ENCODE data around the gene AADAT.

Gene AADAT

DNA sequence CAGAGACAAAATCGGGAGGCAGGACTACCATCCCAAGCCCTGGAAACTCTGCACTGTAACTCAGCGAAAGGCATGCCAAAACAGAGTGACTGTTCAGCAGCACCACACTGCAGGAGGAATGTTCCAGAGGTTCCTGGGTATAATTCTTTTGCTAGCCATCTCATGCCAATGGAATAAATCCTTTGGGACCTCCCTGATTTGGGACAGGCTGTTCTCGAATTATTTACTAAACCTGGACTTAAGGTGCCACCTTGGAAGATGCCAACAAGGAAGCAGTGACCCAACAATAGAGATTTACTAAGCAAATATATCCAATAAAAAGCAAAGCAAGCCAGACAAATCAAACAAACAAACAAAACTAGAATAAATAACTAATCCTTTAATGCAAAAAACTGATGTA is 9.3 kb downstream of the AADAT start:
- H3K9me3 ChIP-seq (replicated peaks in 1 of 11) = peaks cover 0 to 18% (median 5%) of the 10 kb centered on the region in 11 experiments; a peak in 11 of 22 replicates
- H3K4me1 ChIP-seq = peaks cover 0 to 15% (median 0%) of the 10 kb centered on the region in 10 experiments; a peak in 8 of 20 replicates
- H3K4me2 ChIP-seq = peak overlapping the region in 2 of 11 experiments; percentile 35 to 38; a peak in 3 of 22 replicates
- H3K36me3 ChIP-seq = peaks cover 0 to 100% (median 88%) of the 10 kb centered on the region in 11 experiments; a peak in 19 of 22 replicates
- H3K27me3 ChIP-seq = peaks cover 0 to 12% (median 0%) of the 10 kb centered on the region in 11 experiments; a peak in 1 of 22 replicates
- no peak for TF ChIP-seq Cebpa-rat (IDR thresholded peaks at IDR 0.05)
- no peak overlapping the region for H3K4me3 ChIP-seq
- no peak overlapping the region for H3K9ac ChIP-seq
- no peak overlapping the region for H3K27ac ChIP-seq
- no peaks in the 10 kb centered on the region; a peak in 1 of 22 replicates for H4K20me1 ChIP-seq

DNA sequence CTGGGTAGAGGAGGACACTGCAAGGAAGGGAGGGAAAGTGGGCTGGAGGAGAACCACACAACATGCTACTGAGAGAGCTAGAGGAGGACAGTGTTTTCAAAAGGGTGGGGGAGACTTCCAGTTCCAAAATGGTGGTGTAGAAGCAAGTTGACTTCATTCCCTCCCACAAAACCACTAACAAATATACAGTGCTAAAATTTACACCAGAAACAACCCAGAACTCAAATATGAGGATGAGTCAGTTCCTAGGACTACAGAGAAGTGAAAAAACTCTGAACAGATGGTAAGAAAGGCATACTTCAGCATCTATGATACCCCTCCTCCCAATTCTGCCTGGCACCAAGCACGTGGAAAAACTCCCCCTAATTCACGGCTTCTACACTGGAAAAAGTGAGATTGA is 9.8 kb downstream of the AADAT start:
- H3K4me1 ChIP-seq = peaks cover 0 to 15% (median 0%) of the 10 kb centered on the region in 10 experiments; a peak in 8 of 20 replicates
- H3K36me3 ChIP-seq = peaks cover 0 to 100% (median 88%) of the 10 kb centered on the region in 11 experiments; a peak in 19 of 22 replicates
- H4K20me1 ChIP-seq = no peaks in the 10 kb centered on the region; a peak in 1 of 22 replicates
- no peak overlapping the region for H3K4me3 ChIP-seq
- no peak for TF ChIP-seq Cebpa-rat (IDR thresholded peaks at IDR 0.05)
- H3K9ac ChIP-seq = no peak overlapping the region
- H3K4me2 ChIP-seq = peak overlapping the region in 3 of 11 experiments; percentile 35 to 54 (median 38); a peak in 6 of 22 replicates
- no peak overlapping the region for H3K27ac ChIP-seq
- peaks cover 0 to 18% (median 5%) of the 10 kb centered on the region in 11 experiments; a peak in 11 of 22 replicates for H3K9me3 ChIP-seq (replicated peaks in 1 of 11)
- H3K27me3 ChIP-seq = peaks cover 0 to 12% (median 0%) of the 10 kb centered on the region in 11 experiments; a peak in 1 of 22 replicates

- H3K4me2 ChIP-seq = no peak overlapping the region
- no peak overlapping the region for H3K27ac ChIP-seq
- H3K4me1 ChIP-seq = no peaks in the 10 kb centered on the region
- H3K4me3 ChIP-seq = no peak overlapping the region
- no peak for TF ChIP-seq Cebpa-rat (IDR thresholded peaks at IDR 0.05)
- no peaks in the 10 kb centered on the region for H3K9me3 ChIP-seq (replicated peaks in 1 of 11)
- H3K27me3 ChIP-seq = no peaks in the 10 kb centered on the region
- no peak overlapping the region for H3K9ac ChIP-seq
- H3K36me3 ChIP-seq = peaks cover 0 to 100% (median 90%) of the 10 kb centered on the region in 11 experiments; a peak in 20 of 22 replicates
- H4K20me1 ChIP-seq = no peaks in the 10 kb centered on the region
These were observed 18.6 kb downstream of the AADAT start for GRCh38 chr4:170071196-170071595.

DNA sequence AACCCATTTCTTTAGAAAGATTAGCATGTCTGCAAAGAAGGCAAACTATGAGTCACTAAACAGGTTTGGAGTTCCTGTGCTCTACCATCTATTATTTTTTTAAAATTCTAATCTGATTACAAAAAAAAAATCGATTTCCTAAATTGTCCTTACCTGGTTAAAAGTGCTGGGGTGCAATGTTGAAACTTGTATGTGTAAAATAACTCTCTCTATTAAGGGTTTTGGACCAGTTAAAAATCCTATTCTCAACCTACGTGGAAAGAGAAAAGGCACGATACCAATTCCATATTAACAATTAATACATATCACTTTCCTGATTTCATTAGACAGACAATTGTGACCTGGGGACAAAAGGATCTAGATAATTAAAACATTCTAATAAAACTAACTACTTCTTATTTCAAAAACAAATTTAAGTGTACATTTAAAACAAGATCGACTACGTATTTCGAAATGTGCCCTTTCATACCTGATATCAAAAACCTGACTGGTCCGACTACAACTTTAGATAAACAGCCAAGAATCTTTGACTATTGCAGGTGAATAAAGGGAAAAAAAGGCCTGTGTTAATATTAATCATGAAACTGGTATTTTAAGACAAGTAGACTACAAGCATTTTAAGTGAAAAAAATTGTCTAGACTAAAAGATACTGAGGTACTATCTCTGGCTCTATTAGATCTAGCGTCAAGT is 21.2 kb downstream of the AADAT start:
- no peak for TF ChIP-seq Cebpa-rat (IDR thresholded peaks at IDR 0.05)
- H3K27me3 ChIP-seq = no peaks in the 10 kb centered on the region
- no peak overlapping the region for H3K9ac ChIP-seq
- no peak overlapping the region for H3K27ac ChIP-seq
- H3K4me3 ChIP-seq = no peak overlapping the region
- no peaks in the 10 kb centered on the region for H3K9me3 ChIP-seq (replicated peaks in 1 of 11)
- no peaks in the 10 kb centered on the region for H4K20me1 ChIP-seq
- no peak overlapping the region for H3K4me2 ChIP-seq
- H3K36me3 ChIP-seq = peaks cover 0 to 100% (median 84%) of the 10 kb centered on the region in 11 experiments; a peak in 19 of 22 replicates
- H3K4me1 ChIP-seq = no peaks in the 10 kb centered on the region

GRCh38 chr4:170059421-170059820 is 30.3 kb downstream of the AADAT start:
- peaks cover 0 to 72% (median 55%) of the 10 kb centered on the region in 11 experiments; a peak in 17 of 22 replicates for H3K36me3 ChIP-seq
- H4K20me1 ChIP-seq = no peaks in the 10 kb centered on the region; a peak in 1 of 22 replicates

GRCh38 chr4:170058826-170059225 is 30.9 kb downstream of the AADAT start:
- Histone ChIP-seq H3K9me3 (replicated peaks in 1 of 11) (no peaks in the 10 kb centered on the region), H3K4me2 (no peak overlapping the region), H3K27ac (no peak overlapping the region), H4K20me1 (no peaks in the 10 kb centered on the region; a peak in 1 of 22 replicates), H3K27me3 (no peaks in the 10 kb centered on the region), H3K36me3 (peaks cover 0 to 66% (median 50%) of the 10 kb centered on the region in 11 experiments; a peak in 17 of 22 replicates), H3K4me3 (no peak overlapping the region), H3K4me1 (no peaks in the 10 kb centered on the region), H3K9ac (no peak overlapping the region)
- TF ChIP-seq Cebpa-rat (IDR thresholded peaks at IDR 0.05) = no peak

More at GRCh38 chr4:170059421-170059820, 30.3 kb downstream of the AADAT start:
- Histone ChIP-seq H3K4me3 (no peak overlapping the region), H3K9ac (no peak overlapping the region), H3K4me2 (no peak overlapping the region), H3K27ac (no peak overlapping the region), H3K9me3 (replicated peaks in 1 of 11) (no peaks in the 10 kb centered on the region), H3K4me1 (no peaks in the 10 kb centered on the region), H3K27me3 (no peaks in the 10 kb centered on the region)
- TF ChIP-seq Cebpa-rat (IDR thresholded peaks at IDR 0.05) = no peak

DNA sequence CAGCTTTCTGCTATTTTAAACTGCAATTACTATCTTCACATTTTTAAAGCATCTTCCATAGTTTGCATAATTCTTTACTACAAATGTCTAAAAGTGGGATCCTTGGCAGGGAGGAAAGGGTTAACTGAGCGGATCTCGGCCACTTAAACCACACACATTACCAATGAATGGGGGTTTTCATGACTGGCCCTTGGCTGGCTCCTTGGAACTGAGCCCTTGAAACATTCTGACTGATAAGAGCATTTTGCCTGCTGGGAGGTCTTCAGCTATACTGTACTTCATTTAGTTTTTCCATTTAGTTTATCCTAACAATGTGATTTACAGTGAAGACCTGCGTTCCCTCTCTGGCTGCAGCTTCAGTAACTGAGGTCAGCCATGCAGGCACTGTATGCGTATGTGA is 31.9 kb downstream of the AADAT start:
- Histone ChIP-seq H3K9me3 (replicated peaks in 1 of 11) (no peaks in the 10 kb centered on the region), H3K9ac (no peak overlapping the region), H3K27me3 (no peaks in the 10 kb centered on the region), H3K36me3 (peaks cover 0 to 57% (median 42%) of the 10 kb centered on the region in 11 experiments; a peak in 17 of 22 replicates), H3K27ac (no peak overlapping the region), H3K4me3 (no peak overlapping the region), H3K4me1 (no peaks in the 10 kb centered on the region), H4K20me1 (no peaks in the 10 kb centered on the region; a peak in 1 of 22 replicates), H3K4me2 (no peak overlapping the region)
- no peak for TF ChIP-seq Cebpa-rat (IDR thresholded peaks at IDR 0.05)

GRCh38 chr4:170052919-170053318 is 36.8 kb downstream of the AADAT start:
- no peak overlapping the region for H3K9ac ChIP-seq
- no peak for TF ChIP-seq Cebpa-rat (IDR thresholded peaks at IDR 0.05)
- H3K4me1 ChIP-seq = no peaks in the 10 kb centered on the region
- peaks cover 0 to 7% (median 1%) of the 10 kb centered on the region in 11 experiments; a peak in 9 of 22 replicates for H3K36me3 ChIP-seq
- no peak overlapping the region for H3K4me3 ChIP-seq
- H4K20me1 ChIP-seq = 0 out of 22 replicates have a peak, but pooled peaks cover 0 to 3% (median 0%) of the 10 kb centered on the region in 11 experiments
- H3K27me3 ChIP-seq = no peaks in the 10 kb centered on the region
- no peaks in the 10 kb centered on the region for H3K9me3 ChIP-seq (replicated peaks in 1 of 11)
- no peak overlapping the region for H3K27ac ChIP-seq
- H3K4me2 ChIP-seq = no peak overlapping the region

GRCh38 chr4:170051402-170051801 is 38.4 kb downstream of the AADAT start:
- Histone ChIP-seq H3K4me1 (no peaks in the 10 kb centered on the region), H3K36me3 (no peaks in the 10 kb centered on the region)

More at GRCh38 chr4:170051402-170051801, 38.4 kb downstream of the AADAT start:
- Histone ChIP-seq H3K9ac (no peak overlapping the region), H3K4me2 (no peak overlapping the region), H3K27me3 (no peaks in the 10 kb centered on the region), H3K27ac (no peak overlapping the region), H3K9me3 (replicated peaks in 1 of 11) (no peaks in the 10 kb centered on the region), H4K20me1 (0 out of 22 replicates have a peak, but pooled peaks cover 0 to 3% (median 0%) of the 10 kb centered on the region in 11 experiments), H3K4me3 (no peak overlapping the region)
- no peak for TF ChIP-seq Cebpa-rat (IDR thresholded peaks at IDR 0.05)
